ENCODE data around the gene TUBG1.

DNA sequence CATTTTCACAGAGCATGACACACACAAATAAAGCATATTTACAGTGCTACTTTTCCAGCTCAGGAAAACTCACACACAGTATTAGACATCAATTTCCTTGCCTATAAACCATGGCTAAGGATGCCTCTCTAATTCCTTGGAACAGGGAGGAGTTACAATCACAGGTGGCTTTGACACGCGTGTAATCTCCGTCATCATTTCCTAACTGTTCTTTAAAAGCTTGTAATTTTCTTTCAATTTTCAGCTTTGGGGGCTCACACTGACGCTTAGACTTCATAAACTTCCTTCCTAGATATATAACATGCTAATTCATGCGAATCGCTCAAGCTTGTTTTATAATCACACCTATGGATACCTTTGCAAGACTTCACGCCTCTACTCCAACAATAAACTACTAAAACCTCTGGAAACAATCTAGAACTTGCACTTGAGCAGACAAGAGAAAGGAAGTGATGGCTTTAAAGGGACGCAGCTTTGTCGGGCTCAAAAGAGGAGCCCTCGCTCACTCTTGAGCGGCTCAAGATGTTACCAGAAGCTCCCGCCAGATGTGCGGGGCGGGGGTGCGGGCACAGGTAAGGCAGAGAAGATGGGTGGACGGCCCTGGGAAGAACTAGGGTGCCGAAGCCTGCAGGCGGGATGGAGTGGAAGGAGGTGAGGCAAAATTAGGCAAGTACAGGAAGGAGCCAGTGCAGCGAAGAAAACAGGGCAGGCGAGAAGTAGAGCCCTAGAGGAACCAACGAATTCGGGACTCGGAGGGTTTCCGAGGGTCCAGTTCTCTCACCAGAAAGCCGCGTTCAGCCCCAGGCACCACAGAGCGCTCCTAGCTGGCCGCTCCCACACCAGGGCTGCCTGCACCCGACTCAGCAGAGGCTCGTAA is 940 bp upstream of the TUBG1 start:
- TF ChIP-seq POLR2AphosphoS5 (IDR thresholded peaks at IDR 0.05; ENCODE audit: low read depth, low read length) (no peak), TAF1 (IDR thresholded peaks at IDR 0.05; ENCODE audit: borderline replicate concordance, low read depth, low read length) (no peak)

Data from GM12892 (cell line).